ENCODE measurements around the gene RPTOR. TPM values are rescaled to one million over a fixed set of nuclear protein-coding genes. Genes with fewer than 3 reads are reported as not detected.

RPTOR gene
- total RNA-seq, 2 experiments from 2014 or later, result 45.3 to 49.1 TPM

DNA sequence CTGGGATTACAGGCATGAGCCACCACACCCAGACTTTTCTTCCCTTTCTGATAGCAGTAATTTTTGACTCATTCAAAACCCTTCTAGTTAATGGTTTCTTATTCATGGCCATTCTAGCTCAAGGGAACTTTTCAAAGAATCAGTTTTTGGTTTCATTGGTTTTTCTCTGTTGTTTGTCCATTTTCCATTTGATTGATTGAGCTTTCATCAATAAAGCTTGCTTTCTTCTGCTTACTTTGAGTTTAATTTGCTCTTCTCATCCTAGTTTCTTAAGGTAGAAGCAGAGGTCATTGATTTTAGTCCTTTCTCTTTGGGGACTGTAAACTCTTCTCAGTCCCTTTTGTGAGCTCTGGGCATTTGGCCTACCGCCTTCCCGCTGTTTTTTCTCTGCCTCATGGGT is 365.0 kb downstream of the RPTOR start:
- H3K27ac Mint-ChIP-seq, result no peak overlapping the region
- DNase-seq (no peak), ATAC-seq (no peak)
- intact Hi-C loops (cut with micrococcal nuclease), result no loop called here
- ChIA-PET CTCF (interaction anchor here (2.2 kb wide), 1 partner anchor 10 kb away, joined by 12 read pairs; no protein-coding TSS in a partner anchor), POLR2A (interaction anchor here (1.2 kb wide), 1 partner anchor 9 kb away, joined by 3 read pairs; no protein-coding TSS in a partner anchor)
- no peaks in the 10 kb centered on the region for H3K9me3 Mint-ChIP-seq
- H3K27me3 Mint-ChIP-seq, result no peaks in the 10 kb centered on the region
- TF ChIP-seq, protein P1, sequence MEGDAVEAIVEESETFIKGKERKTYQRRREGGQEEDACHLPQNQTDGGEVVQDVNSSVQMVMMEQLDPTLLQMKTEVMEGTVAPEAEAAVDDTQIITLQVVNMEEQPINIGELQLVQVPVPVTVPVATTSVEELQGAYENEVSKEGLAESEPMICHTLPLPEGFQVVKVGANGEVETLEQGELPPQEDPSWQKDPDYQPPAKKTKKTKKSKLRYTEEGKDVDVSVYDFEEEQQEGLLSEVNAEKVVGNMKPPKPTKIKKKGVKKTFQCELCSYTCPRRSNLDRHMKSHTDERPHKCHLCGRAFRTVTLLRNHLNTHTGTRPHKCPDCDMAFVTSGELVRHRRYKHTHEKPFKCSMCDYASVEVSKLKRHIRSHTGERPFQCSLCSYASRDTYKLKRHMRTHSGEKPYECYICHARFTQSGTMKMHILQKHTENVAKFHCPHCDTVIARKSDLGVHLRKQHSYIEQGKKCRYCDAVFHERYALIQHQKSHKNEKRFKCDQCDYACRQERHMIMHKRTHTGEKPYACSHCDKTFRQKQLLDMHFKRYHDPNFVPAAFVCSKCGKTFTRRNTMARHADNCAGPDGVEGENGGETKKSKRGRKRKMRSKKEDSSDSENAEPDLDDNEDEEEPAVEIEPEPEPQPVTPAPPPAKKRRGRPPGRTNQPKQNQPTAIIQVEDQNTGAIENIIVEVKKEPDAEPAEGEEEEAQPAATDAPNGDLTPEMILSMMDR (IDR thresholded peaks at IDR 0.05), result no peak
- H3K36me3 Mint-ChIP-seq (ENCODE audit: low read depth), result peaks cover 11% of the 10 kb centered on the region
- H3K4me3 Mint-ChIP-seq, result no peak overlapping the region
- H3K4me1 Mint-ChIP-seq (ENCODE audit: low read depth), result no peaks in the 10 kb centered on the region

DNA sequence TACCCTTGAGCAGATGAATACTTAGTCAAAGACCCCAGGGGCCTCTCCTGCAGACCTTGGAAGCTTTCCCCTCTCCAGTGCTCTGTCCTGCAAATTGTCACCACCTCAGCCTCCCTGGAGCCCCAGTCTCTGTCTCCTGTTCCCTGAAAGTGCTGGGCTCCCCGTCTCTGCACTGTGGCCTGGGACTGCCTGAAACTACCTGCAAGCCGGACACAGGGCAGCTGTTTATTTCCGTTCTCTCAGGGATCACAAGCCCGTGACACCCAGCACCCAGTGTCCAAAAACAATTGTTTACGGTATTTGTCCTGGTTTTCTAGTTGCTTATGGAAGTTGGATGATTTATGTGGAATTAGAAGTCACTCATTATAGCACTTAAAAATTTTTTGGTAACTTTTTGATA is 365.4 kb downstream of the RPTOR start:
- ChIA-PET POLR2A (interaction anchor here (1.2 kb wide), 1 partner anchor 9 kb away, joined by 3 read pairs; no protein-coding TSS in a partner anchor), CTCF (interaction anchor here (2.2 kb wide), 1 partner anchor 11 kb away, joined by 12 read pairs; no protein-coding TSS in a partner anchor)
- intact Hi-C loops (cut with micrococcal nuclease), result no loop called here
- Mint-ChIP-seq H3K36me3 (ENCODE audit: low read depth) (peaks cover 11% of the 10 kb centered on the region), H3K4me1 (ENCODE audit: low read depth) (no peaks in the 10 kb centered on the region), H3K27me3 (no peaks in the 10 kb centered on the region), H3K27ac (no peak overlapping the region), H3K9me3 (no peaks in the 10 kb centered on the region), H3K4me3 (no peak overlapping the region)
- DNase-seq (no peak), ATAC-seq (no peak)
- TF ChIP-seq, protein P1 (IDR thresholded peaks at IDR 0.05), result no peak

DNA sequence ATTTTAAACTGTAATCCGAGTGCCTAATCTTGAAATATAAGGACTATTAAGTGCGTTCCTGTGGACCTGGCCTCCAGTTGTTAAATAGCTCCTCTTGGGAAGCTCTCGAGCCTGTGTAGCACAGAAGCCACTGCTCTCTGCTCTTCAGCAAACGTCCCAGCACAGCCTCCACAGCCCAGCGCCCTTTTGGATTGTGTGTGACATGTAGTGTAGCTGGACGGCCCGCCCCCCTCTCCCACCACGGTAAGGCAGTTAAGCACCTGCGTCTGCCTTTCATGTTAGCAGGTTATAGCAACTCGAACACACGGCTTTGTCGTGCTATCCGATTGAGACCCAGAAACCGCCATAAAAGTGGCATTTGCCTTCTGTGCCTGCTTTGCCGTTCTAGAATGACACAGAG is 367.8 kb downstream of the RPTOR start:
- ChIA-PET CTCF (interaction anchor here (0.8 to 1.0 kb wide), 4 partner anchors 13 to 656 kb away, joined by 3 to 4 read pairs (median 4); no protein-coding TSS in a partner anchor), POLR2A (interaction anchor here (0.6 to 1.2 kb wide), 2 partner anchors 9 to 104 kb away, joined by 3 read pairs; no protein-coding TSS in a partner anchor)
- Mint-ChIP-seq H3K27me3 (no peaks in the 10 kb centered on the region), H3K9me3 (no peaks in the 10 kb centered on the region), H3K4me1 (ENCODE audit: low read depth) (no peaks in the 10 kb centered on the region), H3K4me3 (no peak overlapping the region), H3K27ac (no peak overlapping the region), H3K36me3 (ENCODE audit: low read depth) (peaks cover 13% of the 10 kb centered on the region)
- no peak for ATAC-seq
- DNase-seq, result no peak
- intact Hi-C loops (cut with micrococcal nuclease), result no loop called here
- TF ChIP-seq, protein P1 (IDR thresholded peaks at IDR 0.05), result no peak

DNA sequence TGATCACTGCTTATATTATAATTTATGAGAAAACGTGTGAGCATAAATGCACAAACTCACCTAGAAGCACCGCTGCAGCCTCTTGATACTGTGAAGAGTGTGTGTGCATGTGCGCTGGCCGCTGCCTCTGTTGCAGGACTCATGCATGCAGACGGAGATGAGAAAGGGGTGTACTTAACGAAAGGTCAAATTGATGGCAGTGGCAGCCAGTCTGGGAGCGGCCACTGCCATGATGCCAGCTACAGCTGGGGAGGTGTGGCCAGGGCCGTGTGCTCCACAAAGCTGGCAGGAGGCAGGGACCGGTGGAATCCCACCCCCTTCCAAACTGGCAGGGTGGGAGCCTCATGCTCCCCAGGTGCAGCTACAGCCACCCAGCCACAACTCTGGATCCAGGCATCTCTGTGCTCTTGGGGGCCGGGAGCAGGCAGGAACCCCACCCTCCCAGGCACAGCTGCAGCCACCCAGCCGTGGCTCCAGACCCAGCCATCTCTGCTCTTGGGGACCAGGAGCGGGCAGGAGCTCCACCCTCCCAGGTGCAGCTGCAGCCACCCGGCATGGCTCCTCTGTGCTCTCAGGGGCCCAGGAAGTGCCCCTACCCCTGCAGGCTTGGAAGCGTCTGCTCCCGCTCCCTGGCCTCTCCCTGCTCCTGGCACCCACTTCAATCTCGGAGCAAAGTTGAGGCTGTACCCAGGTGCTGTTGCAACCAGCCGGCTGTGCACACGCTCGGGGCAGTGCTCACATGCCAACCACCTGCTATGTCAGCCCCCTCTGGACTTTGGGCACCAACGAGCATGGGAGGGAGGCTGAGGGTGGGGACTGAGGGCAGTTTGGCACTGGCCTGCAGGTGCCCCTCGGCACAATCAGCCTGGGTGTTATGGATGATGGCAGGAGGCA is 369.5 kb downstream of the RPTOR start:
- Mint-ChIP-seq H3K4me3 (no peak overlapping the region), H3K27ac (no peak overlapping the region), H3K4me1 (ENCODE audit: low read depth) (no peaks in the 10 kb centered on the region), H3K27me3 (no peaks in the 10 kb centered on the region), H3K9me3 (no peaks in the 10 kb centered on the region), H3K36me3 (ENCODE audit: low read depth) (peaks cover 10% of the 10 kb centered on the region)
- intact Hi-C loops (cut with micrococcal nuclease), result no loop called here
- DNase-seq (no peak), ATAC-seq (no peak)
- ChIA-PET CTCF (no interaction called here), POLR2A (no interaction called here)
- TF ChIP-seq, protein P1 (IDR thresholded peaks at IDR 0.05), result no peak

DNA sequence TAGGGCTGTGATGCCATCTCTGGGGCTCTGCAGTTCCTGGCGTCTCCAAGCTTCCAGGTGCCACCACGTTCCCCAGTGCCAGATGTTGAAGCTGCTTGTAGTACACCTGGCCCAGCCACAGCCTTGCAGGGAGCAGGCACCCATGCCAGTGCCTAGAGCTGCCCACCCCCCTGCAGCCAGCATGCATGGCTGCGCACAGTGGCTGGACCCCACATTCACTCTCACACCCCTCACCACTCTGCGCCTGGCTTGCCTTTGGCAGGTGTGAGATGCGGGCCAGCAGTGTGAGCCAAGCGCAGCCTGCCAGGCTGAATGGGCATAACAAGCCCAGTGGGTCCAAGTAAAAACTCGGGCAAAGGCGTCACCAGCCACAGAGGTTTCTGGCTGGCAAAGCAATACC is 371.6 kb downstream of the RPTOR start:
- no peak for DNase-seq
- no peaks in the 10 kb centered on the region for H3K4me1 Mint-ChIP-seq (ENCODE audit: low read depth)
- POLR2A ChIA-PET, result interaction anchor here (0.9 kb wide), 1 partner anchor 463 kb away, joined by 3 read pairs; no protein-coding TSS in a partner anchor

More for the DNA sequence above, 371.6 kb downstream of the RPTOR start:
- no peak for ATAC-seq
- CTCF ChIA-PET, result no interaction called here
- Mint-ChIP-seq H3K4me3 (no peak overlapping the region), H3K9me3 (no peaks in the 10 kb centered on the region), H3K27me3 (no peaks in the 10 kb centered on the region), H3K36me3 (ENCODE audit: low read depth) (peaks cover 11% of the 10 kb centered on the region), H3K27ac (no peak overlapping the region)
- intact Hi-C loops (cut with micrococcal nuclease), result no loop called here
- TF ChIP-seq, protein P1 (IDR thresholded peaks at IDR 0.05), result no peak

Measured in activated CD8-positive, alpha-beta T cell treated with anti-CD3 and anti-CD28 coated beads for 36 hours (primary cell).